ENCODE data around the gene CDC73. TPM values are rescaled to one million over a fixed set of nuclear protein-coding genes. Genes with fewer than 3 reads are reported as not detected.

The CDC73 gene
- total and polyA plus RNA-seq, 2 experiments from 2014 or later = 32.4 to 33.9 TPM

GRCh38 chr1:193216920-193217319 lies 95.1 kb downstream of the CDC73 start:
- TF ChIP-seq EZH2 (IDR thresholded peaks at IDR 0.05; ENCODE audit: borderline replicate concordance) = no peak
- no peak for TF ChIP-seq EZH2phosphoT487 (IDR thresholded peaks at IDR 0.05; ENCODE audit: low read depth, severe bottlenecking, unreplicated experiment)
- no peak for TF ChIP-seq CTCF (IDR thresholded peaks at IDR 0.05; ENCODE audit: poor library complexity)
- no peaks in the 10 kb centered on the region for H3K4me1 ChIP-seq (ENCODE audit: insufficient read depth)
- H3K4me2 ChIP-seq = no peak overlapping the region
- no peaks in the 10 kb centered on the region for H3K9me2 ChIP-seq (replicated peaks; ENCODE audit: insufficient read depth)
- no peak overlapping the region for H3K4me3 ChIP-seq
- H4K20me1 ChIP-seq (ENCODE audit: insufficient read depth, poor library complexity, severe bottlenecking) = no peaks in the 10 kb centered on the region
- H3K36me3 ChIP-seq (replicated peaks; ENCODE audit: insufficient read depth, low read depth) = no peaks in the 10 kb centered on the region
- H3K27ac ChIP-seq = no peak overlapping the region
- no peaks in the 10 kb centered on the region for H3K9me3 ChIP-seq (ENCODE audit: low read depth)
- no peaks in the 10 kb centered on the region for H3K79me2 ChIP-seq
- 94% methylated on average over 8 of the region's 8 CpGs for WGBS (ENCODE audit: low lambda C conversion rate, missing lambda C conversion rate)
- no peak for DNase-seq (ENCODE audit: low spot score)
- no peaks in the 10 kb centered on the region for H3K27me3 ChIP-seq
- H2AFZ ChIP-seq = no peak overlapping the region

GRCh38 chr1:193219391-193219790 lies 97.6 kb downstream of the CDC73 start:
- no peak overlapping the region for H2AFZ ChIP-seq
- H4K20me1 ChIP-seq (ENCODE audit: insufficient read depth, poor library complexity, severe bottlenecking) = no peaks in the 10 kb centered on the region
- H3K4me3 ChIP-seq = no peak overlapping the region
- H3K36me3 ChIP-seq (replicated peaks; ENCODE audit: insufficient read depth, low read depth) = no peaks in the 10 kb centered on the region
- H3K9me3 ChIP-seq (ENCODE audit: low read depth) = no peaks in the 10 kb centered on the region
- H3K4me2 ChIP-seq = no peak overlapping the region
- WGBS (ENCODE audit: low lambda C conversion rate, missing lambda C conversion rate) = 96% methylated on average over 4 of the region's 4 CpGs
- no peak overlapping the region for H3K27ac ChIP-seq
- H3K4me1 ChIP-seq (ENCODE audit: insufficient read depth) = no peaks in the 10 kb centered on the region
- DNase-seq (ENCODE audit: low spot score) = no peak
- no peaks in the 10 kb centered on the region for H3K27me3 ChIP-seq
- H3K79me2 ChIP-seq = no peaks in the 10 kb centered on the region
- no peaks in the 10 kb centered on the region for H3K9me2 ChIP-seq (replicated peaks; ENCODE audit: insufficient read depth)
- TF ChIP-seq CTCF (IDR thresholded peaks at IDR 0.05; ENCODE audit: poor library complexity) (no peak), EZH2 (IDR thresholded peaks at IDR 0.05; ENCODE audit: borderline replicate concordance) (no peak), EZH2phosphoT487 (IDR thresholded peaks at IDR 0.05; ENCODE audit: low read depth, severe bottlenecking, unreplicated experiment) (no peak)

- Histone ChIP-seq H3K27ac (no peak overlapping the region), H3K4me2 (no peak overlapping the region), H3K4me3 (no peak overlapping the region), H3K27me3 (no peaks in the 10 kb centered on the region), H3K4me1 (ENCODE audit: insufficient read depth) (no peaks in the 10 kb centered on the region), H3K79me2 (no peaks in the 10 kb centered on the region), H2AFZ (no peak overlapping the region), H4K20me1 (ENCODE audit: insufficient read depth, poor library complexity, severe bottlenecking) (no peaks in the 10 kb centered on the region), H3K36me3 (replicated peaks; ENCODE audit: insufficient read depth, low read depth) (no peaks in the 10 kb centered on the region), H3K9me2 (replicated peaks; ENCODE audit: insufficient read depth) (no peaks in the 10 kb centered on the region), H3K9me3 (ENCODE audit: low read depth) (no peaks in the 10 kb centered on the region)
- no peak for DNase-seq (ENCODE audit: low spot score)
- TF ChIP-seq EZH2 (IDR thresholded peaks at IDR 0.05; ENCODE audit: borderline replicate concordance) (no peak), CTCF (IDR thresholded peaks at IDR 0.05; ENCODE audit: poor library complexity) (no peak), EZH2phosphoT487 (IDR thresholded peaks at IDR 0.05; ENCODE audit: low read depth, severe bottlenecking, unreplicated experiment) (no peak)
Measured at GRCh38 chr1:193221651-193222050, 99.8 kb downstream of the CDC73 start.

GRCh38 chr1:193222056-193222615 lies 100.3 kb downstream of the CDC73 start:
- no peaks in the 10 kb centered on the region for H3K79me2 ChIP-seq
- no peaks in the 10 kb centered on the region for H3K4me1 ChIP-seq (ENCODE audit: insufficient read depth)
- DNase-seq (ENCODE audit: low spot score) = no peak
- no peak overlapping the region for H3K4me3 ChIP-seq
- H3K9me3 ChIP-seq (ENCODE audit: low read depth) = no peaks in the 10 kb centered on the region
- no peak overlapping the region for H3K4me2 ChIP-seq
- no peak overlapping the region for H2AFZ ChIP-seq
- H3K36me3 ChIP-seq (replicated peaks; ENCODE audit: insufficient read depth, low read depth) = no peaks in the 10 kb centered on the region
- no peaks in the 10 kb centered on the region for H3K27me3 ChIP-seq
- 83% methylated on average over 8 of the region's 8 CpGs for WGBS (ENCODE audit: low lambda C conversion rate, missing lambda C conversion rate)
- no peaks in the 10 kb centered on the region for H3K9me2 ChIP-seq (replicated peaks; ENCODE audit: insufficient read depth)
- no peak overlapping the region for H3K27ac ChIP-seq
- TF ChIP-seq EZH2phosphoT487 (IDR thresholded peaks at IDR 0.05; ENCODE audit: low read depth, severe bottlenecking, unreplicated experiment) (no peak), EZH2 (IDR thresholded peaks at IDR 0.05; ENCODE audit: borderline replicate concordance) (no peak), CTCF (IDR thresholded peaks at IDR 0.05; ENCODE audit: poor library complexity) (no peak)
- no peaks in the 10 kb centered on the region for H4K20me1 ChIP-seq (ENCODE audit: insufficient read depth, poor library complexity, severe bottlenecking)

Measured in hepatocyte (in vitro differentiated cells).